Measurements from ENCODE around the gene KRTAP5-1. TPM values are rescaled to one million over a fixed set of nuclear protein-coding genes. Genes with fewer than 3 reads are reported as not detected.
"Not testable (repeated sequence)": the region's sequence is repeated elsewhere in the genome, so short reads cannot be mapped to it uniquely, and the experiment has no call there.

KRTAP5-1 gene
- total and polyA plus RNA-seq, 12 donors, result 0.10 TPM; not detected in 11

GRCh38 chr11:1604181-1604580 is 19.1 kb upstream of the KRTAP5-1 start:
- WGBS, 4 donors, result 84 to 90% (median 87%) methylated on average over 7 to 11 of the region's 11 CpGs
- no peak overlapping the region for H3K27ac ChIP-seq
- TF ChIP-seq POLR2A (IDR thresholded peaks at IDR 0.05), result no peak
- TF ChIP-seq CTCF (IDR thresholded peaks at IDR 0.05), result no peak
- H3K9me3 ChIP-seq (replicated peaks in 1 of 3), result no peaks in the 10 kb centered on the region
- no peaks in the 10 kb centered on the region for H3K36me3 ChIP-seq (replicated peaks in 1 of 2)
- intact Hi-C loops (cut with DNase I), result no loop called here
- no peak overlapping the region for H3K4me3 ChIP-seq
- DNase-seq, result no peak
- H3K27me3 ChIP-seq, result no peaks in the 10 kb centered on the region
- H3K4me1 ChIP-seq (replicated peaks in 1 of 2), result no peaks in the 10 kb centered on the region

DNA sequence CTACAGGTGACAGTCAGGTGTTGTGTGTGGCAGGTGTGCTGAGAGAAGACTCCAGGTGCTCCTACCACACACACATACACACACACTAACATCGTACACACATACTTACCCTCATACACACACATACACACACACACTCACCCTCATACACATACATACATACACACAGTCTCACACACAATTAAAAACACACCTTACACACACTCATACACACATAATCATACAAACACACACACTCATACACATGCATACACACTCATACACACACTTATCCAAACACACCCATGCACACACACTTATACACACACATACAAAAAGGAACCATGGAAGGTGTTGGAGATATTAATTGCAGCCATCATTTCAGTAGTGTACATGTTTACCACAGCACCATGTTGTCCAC is 18.5 kb upstream of the KRTAP5-1 start:
- WGBS, 4 donors, result 58 to 90% (median 68%) methylated on average over 1 of the region's 1 CpG
- no peak for DNase-seq
- intact Hi-C loops (cut with DNase I), result no loop called here
- H3K36me3 ChIP-seq (replicated peaks in 1 of 2), result no peaks in the 10 kb centered on the region
- no peaks in the 10 kb centered on the region for H3K27me3 ChIP-seq
- H3K27ac ChIP-seq, result no peak overlapping the region
- no peak overlapping the region for H3K4me3 ChIP-seq
- TF ChIP-seq POLR2A (IDR thresholded peaks at IDR 0.05) (no peak), CTCF (IDR thresholded peaks at IDR 0.05) (no peak)
- H3K4me1 ChIP-seq (replicated peaks in 1 of 2), result no peaks in the 10 kb centered on the region
- H3K9me3 ChIP-seq (replicated peaks in 1 of 3), result no peaks in the 10 kb centered on the region

- DNase-seq; intact Hi-C loops (cut with DNase I); H3K4me1 ChIP-seq (replicated peaks in 1 of 2); H3K4me3 ChIP-seq; H3K9me3 ChIP-seq (replicated peaks in 1 of 3); H3K27me3 ChIP-seq; H3K27ac ChIP-seq; H3K36me3 ChIP-seq (replicated peaks in 1 of 2): not testable (repeated sequence)
- WGBS, 4 donors, result 34 to 68% (median 51%) methylated on average over 3 of the region's 3 CpGs
Measured at GRCh38 chr11:1601663-1602062, 16.6 kb upstream of the KRTAP5-1 start.

- DNase-seq, result no peak
- Histone ChIP-seq H3K9me3 (replicated peaks in 1 of 3) (no peaks in the 10 kb centered on the region), H3K27ac (no peak overlapping the region), H3K27me3 (peaks cover 12% of the 10 kb centered on the region), H3K4me1 (replicated peaks in 1 of 2) (no peaks in the 10 kb centered on the region), H3K4me3 (no peak overlapping the region), H3K36me3 (replicated peaks in 1 of 2) (no peaks in the 10 kb centered on the region)
- intact Hi-C loops (cut with DNase I), result no loop called here
- TF ChIP-seq CTCF (IDR thresholded peaks at IDR 0.05) (no peak), POLR2A (IDR thresholded peaks at IDR 0.05) (no peak)
- WGBS, 4 donors, result 73 to 78% (median 76%) methylated on average over 5 of the region's 5 CpGs
Measured at GRCh38 chr11:1600626-1601025, 15.5 kb upstream of the KRTAP5-1 start.

- DNase-seq, result no peak
- Histone ChIP-seq H3K27ac (no peak overlapping the region), H3K4me1 (replicated peaks in 1 of 2) (no peaks in the 10 kb centered on the region), H3K9me3 (replicated peaks in 1 of 3) (no peaks in the 10 kb centered on the region), H3K36me3 (replicated peaks in 1 of 2) (no peaks in the 10 kb centered on the region), H3K4me3 (no peak overlapping the region), H3K27me3 (peaks cover 17% of the 10 kb centered on the region)
- intact Hi-C loops (cut with DNase I), result no loop called here
- TF ChIP-seq CTCF (IDR thresholded peaks at IDR 0.05) (no peak), POLR2A (IDR thresholded peaks at IDR 0.05) (no peak)
- WGBS, 4 donors, result 53 to 68% (median 66%) methylated on average over 4 to 6 of the region's 6 CpGs
Measured at GRCh38 chr11:1598816-1599215, 13.7 kb upstream of the KRTAP5-1 start.

GRCh38 chr11:1598406-1598805 is 13.3 kb upstream of the KRTAP5-1 start:
- H3K27ac ChIP-seq, result not testable (repeated sequence)
- 62 to 73% (median 73%) methylated on average over 3 of the region's 3 CpGs for WGBS, 4 donors
- H3K27me3 ChIP-seq, result peaks cover 17% of the 10 kb centered on the region

More at GRCh38 chr11:1598406-1598805, 13.3 kb upstream of the KRTAP5-1 start:
- H3K4me1 ChIP-seq (replicated peaks in 1 of 2); DNase-seq; H3K36me3 ChIP-seq (replicated peaks in 1 of 2); intact Hi-C loops (cut with DNase I); H3K9me3 ChIP-seq (replicated peaks in 1 of 3); H3K4me3 ChIP-seq: not testable (repeated sequence)

All from adrenal gland (tissue), 12 donors.